Measurements from ENCODE around the gene NOS1AP.

DNA sequence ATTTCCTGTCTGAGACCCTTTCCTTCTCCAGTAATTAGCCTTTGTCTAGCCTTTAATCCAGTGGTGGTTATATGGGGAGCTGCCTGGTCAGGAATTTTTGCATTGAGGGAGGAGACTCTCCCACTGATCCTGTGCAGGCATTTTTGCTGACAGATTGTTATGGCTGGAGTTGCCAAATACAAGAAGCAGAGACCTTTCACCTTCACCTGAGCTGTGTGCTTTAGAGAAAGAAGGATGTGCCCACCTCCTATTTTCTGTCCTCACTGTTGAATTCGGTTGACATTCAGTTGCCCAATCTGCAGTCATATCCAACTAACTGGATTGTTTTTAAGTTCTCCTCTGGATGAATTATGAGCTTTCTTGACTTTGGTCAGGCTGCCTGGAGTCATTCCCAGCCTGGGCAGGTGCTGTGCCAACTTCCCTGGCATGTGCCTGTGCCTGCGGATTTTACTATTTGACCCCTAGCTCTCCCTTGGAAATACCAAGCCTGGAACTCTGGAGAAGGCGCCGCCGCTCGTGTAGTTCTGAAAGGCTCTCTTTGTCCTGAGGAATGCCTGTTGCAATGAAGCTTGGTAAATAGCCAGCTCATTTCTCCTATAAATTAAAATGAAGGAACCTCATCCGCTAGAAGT, 143.9 kb downstream of the NOS1AP start:
- TF ChIP-seq, protein P1, sequence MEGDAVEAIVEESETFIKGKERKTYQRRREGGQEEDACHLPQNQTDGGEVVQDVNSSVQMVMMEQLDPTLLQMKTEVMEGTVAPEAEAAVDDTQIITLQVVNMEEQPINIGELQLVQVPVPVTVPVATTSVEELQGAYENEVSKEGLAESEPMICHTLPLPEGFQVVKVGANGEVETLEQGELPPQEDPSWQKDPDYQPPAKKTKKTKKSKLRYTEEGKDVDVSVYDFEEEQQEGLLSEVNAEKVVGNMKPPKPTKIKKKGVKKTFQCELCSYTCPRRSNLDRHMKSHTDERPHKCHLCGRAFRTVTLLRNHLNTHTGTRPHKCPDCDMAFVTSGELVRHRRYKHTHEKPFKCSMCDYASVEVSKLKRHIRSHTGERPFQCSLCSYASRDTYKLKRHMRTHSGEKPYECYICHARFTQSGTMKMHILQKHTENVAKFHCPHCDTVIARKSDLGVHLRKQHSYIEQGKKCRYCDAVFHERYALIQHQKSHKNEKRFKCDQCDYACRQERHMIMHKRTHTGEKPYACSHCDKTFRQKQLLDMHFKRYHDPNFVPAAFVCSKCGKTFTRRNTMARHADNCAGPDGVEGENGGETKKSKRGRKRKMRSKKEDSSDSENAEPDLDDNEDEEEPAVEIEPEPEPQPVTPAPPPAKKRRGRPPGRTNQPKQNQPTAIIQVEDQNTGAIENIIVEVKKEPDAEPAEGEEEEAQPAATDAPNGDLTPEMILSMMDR (IDR thresholded peaks at IDR 0.05; ENCODE audit: low read length), result no peak
- TF ChIP-seq EZH2 (optimal IDR thresholded peaks at IDR 0.05; ENCODE audit: low read depth, low read length), result no peak
